Duodenal mucosa (tissue), 2 donors: Measurements from ENCODE around the gene RSPO3.

ENCODE experiments used
- H3K27ac ChIP-seq: one replicate; pipeline ENCODE4 v1.7.0; 2013; ENCODE audit warnings: low read depth, low read length
- H3K27me3 ChIP-seq, 2 donors: one replicate each; pipeline ENCODE4 v1.7.0; 2013; ENCODE audit warnings: low read length in 2 of 2, control low read depth in 1 of 2; ENCODE audit not compliant: insufficient read depth in 2 of 2, control insufficient read depth in 1 of 2
- H3K36me3 ChIP-seq, 2 donors: one replicate each; pipeline ENCODE4 v1.7.0; 2013; ENCODE audit warnings: low read length in 2 of 2, control low read depth in 1 of 2; ENCODE audit not compliant: insufficient read depth in 2 of 2, control insufficient read depth in 1 of 2
- H3K4me1 ChIP-seq, 2 donors: one replicate each; pipeline ENCODE4 v1.7.0; 2013; ENCODE audit warnings: low read length in 2 of 2, control low read depth in 1 of 2; ENCODE audit not compliant: insufficient read depth in 2 of 2, control insufficient read depth in 1 of 2
- H3K4me3 ChIP-seq, 2 donors: one replicate each; pipeline ENCODE4 v1.7.0; 2013; ENCODE audit warnings: low read length in 2 of 2, low read depth in 1 of 2
- H3K9ac ChIP-seq, 2 donors: one replicate each; pipeline ENCODE4 v1.7.0; 2013; ENCODE audit warnings: low read length in 2 of 2, low read depth in 1 of 2
- H3K9me3 ChIP-seq, 2 donors: one replicate each; pipeline ENCODE4 v1.7.0; 2013; ENCODE audit warnings: low read length in 2 of 2, control low read depth in 1 of 2; ENCODE audit not compliant: control insufficient read depth in 1 of 2

The RSPO3 gene

DNA sequence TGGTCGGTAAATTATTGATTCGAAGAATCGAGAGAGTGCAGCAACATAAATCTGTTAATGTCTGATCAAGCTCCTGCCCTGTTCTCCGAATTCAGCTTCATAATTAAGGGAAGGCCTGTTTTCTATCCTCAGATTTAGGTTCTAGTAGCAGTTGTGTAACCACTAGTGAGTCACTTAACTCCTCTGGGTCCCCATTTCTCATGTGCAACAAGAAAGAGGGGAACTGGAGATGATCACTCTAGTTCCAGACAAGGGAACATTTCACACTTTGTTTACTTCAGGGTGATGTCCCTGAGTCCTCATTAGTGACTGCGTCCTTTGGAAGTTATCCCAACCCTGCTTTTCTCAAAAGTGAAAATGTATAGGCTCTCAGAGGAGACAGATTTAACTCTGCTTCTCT, 80.1 kb downstream of the RSPO3 start:
- Histone ChIP-seq H3K4me3 (no peak overlapping the region), H3K27ac (no peak overlapping the region), H3K9ac (no peak overlapping the region), H3K36me3 (no peaks in the 10 kb centered on the region), H3K27me3 (no peaks in the 10 kb centered on the region), H3K9me3 (no peaks in the 10 kb centered on the region), H3K4me1 (no peaks in the 10 kb centered on the region)

DNA sequence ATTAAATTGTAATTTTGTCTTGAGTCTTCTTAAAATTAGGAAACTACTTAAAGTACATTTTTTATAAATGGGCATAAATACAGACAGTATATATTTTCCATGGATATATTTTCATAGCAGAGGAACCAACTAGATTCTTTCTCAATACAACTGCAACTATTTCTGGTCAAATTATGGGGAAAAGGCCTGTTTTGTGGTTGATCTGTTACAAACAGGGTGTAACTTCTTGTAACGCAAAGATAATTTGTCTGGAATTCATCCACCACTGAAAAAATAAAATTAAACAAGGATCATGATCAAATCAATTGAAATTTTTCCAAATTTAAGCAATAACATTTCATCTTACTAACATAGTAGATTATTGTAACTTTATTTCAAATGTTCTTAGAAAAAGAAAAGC, 81.0 kb downstream of the RSPO3 start:
- Histone ChIP-seq H3K9me3 (no peaks in the 10 kb centered on the region), H3K4me3 (no peak overlapping the region), H3K9ac (no peak overlapping the region), H3K27me3 (no peaks in the 10 kb centered on the region), H3K36me3 (no peaks in the 10 kb centered on the region), H3K4me1 (no peaks in the 10 kb centered on the region), H3K27ac (no peak overlapping the region)

DNA sequence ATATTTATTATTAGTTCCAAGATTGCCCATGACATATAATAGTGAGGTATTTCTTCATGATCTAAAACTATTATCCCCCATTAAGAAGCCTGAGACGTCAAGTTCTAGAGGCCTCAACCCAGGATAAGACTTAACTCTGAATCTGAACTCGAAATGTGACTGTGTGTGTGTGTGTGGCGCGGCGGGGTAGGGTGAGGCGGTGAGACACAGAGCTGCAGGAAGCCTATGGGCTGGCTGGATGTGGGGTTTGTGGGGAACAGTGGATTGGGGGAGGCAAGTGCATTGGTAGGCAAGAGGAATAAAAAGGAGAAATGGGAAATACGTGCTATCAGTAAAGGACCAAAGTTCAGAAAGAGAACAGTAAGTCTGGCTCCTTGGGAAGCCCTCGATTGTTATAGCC, 81.6 kb downstream of the RSPO3 start:
- no peak overlapping the region for H3K9ac ChIP-seq
- peaks cover 0 to 4% of the 10 kb centered on the region in 2 donors for H3K4me1 ChIP-seq
- no peaks in the 10 kb centered on the region for H3K36me3 ChIP-seq
- H3K27me3 ChIP-seq, result no peaks in the 10 kb centered on the region
- no peak overlapping the region for H3K4me3 ChIP-seq
- H3K9me3 ChIP-seq, result no peaks in the 10 kb centered on the region
- no peak overlapping the region for H3K27ac ChIP-seq

DNA sequence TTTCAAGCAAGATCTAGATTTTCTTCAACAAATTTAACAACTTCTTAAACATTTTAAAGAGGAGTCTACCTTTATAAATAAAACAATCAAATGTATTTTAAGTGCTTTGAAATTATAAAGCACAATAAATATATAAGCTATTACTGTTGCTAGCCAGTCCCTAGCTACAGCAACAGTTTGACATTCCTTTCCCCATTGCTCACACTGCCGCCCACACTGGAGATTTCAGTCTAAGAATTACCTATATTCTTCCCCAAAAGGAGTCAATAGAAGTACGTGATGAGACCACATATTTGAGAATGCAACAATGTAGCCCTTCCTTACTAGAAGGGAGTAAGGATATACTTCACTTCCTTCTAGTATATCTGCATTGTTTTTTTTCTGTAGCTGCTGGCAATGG, 82.8 kb downstream of the RSPO3 start:
- Histone ChIP-seq H3K4me1 (peaks cover 0 to 4% of the 10 kb centered on the region in 2 donors), H3K27ac (no peak overlapping the region), H3K9me3 (no peaks in the 10 kb centered on the region), H3K9ac (no peak overlapping the region), H3K36me3 (no peaks in the 10 kb centered on the region), H3K27me3 (no peaks in the 10 kb centered on the region), H3K4me3 (no peak overlapping the region)

GRCh38 chr6:127202676-127203075, 84.2 kb downstream of the RSPO3 start:
- no peaks in the 10 kb centered on the region for H3K36me3 ChIP-seq
- no peak overlapping the region for H3K9ac ChIP-seq
- no peaks in the 10 kb centered on the region for H3K9me3 ChIP-seq
- no peak overlapping the region for H3K4me3 ChIP-seq
- no peak overlapping the region for H3K27ac ChIP-seq
- H3K4me1 ChIP-seq, result peaks cover 0 to 4% of the 10 kb centered on the region in 2 donors
- H3K27me3 ChIP-seq, result no peaks in the 10 kb centered on the region

DNA sequence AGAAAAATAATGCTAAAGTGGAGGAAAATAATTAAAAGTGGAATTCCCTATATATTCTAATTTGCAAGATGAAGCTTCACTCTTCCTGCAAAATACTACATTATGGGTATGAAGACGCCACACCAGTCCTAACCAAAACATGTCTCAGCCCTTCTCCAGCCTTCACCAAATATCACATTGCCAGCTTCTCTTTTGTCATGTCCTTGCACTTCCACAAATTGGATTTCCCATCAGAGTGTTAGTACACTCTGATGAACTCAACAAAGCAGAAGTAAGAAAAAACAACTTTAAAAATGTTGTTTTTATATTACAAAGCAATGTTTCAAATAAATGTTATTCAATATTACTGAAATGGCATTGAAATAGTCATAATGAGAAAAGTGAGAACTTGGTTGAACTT, 85.8 kb downstream of the RSPO3 start:
- Histone ChIP-seq H3K27me3 (no peaks in the 10 kb centered on the region), H3K9ac (no peak overlapping the region), H3K9me3 (no peaks in the 10 kb centered on the region), H3K4me1 (peaks cover 0 to 4% of the 10 kb centered on the region in 2 donors), H3K36me3 (no peaks in the 10 kb centered on the region), H3K4me3 (no peak overlapping the region), H3K27ac (no peak overlapping the region)

GRCh38 chr6:127205036-127205435, 86.6 kb downstream of the RSPO3 start:
- Histone ChIP-seq H3K27me3 (no peaks in the 10 kb centered on the region), H3K9me3 (no peaks in the 10 kb centered on the region), H3K36me3 (no peaks in the 10 kb centered on the region), H3K4me1 (peaks cover 0 to 4% of the 10 kb centered on the region in 2 donors), H3K27ac (no peak overlapping the region), H3K4me3 (no peak overlapping the region), H3K9ac (no peak overlapping the region)

GRCh38 chr6:127206531-127207095, 88.1 kb downstream of the RSPO3 start:
- H3K9me3 ChIP-seq, result no peaks in the 10 kb centered on the region

GRCh38 chr6:127207591-127208120, 89.2 kb downstream of the RSPO3 start:
- Histone ChIP-seq H3K9me3 (no peaks in the 10 kb centered on the region), H3K36me3 (no peaks in the 10 kb centered on the region), H3K4me3 (no peak overlapping the region), H3K27me3 (no peaks in the 10 kb centered on the region), H3K9ac (no peak overlapping the region), H3K27ac (no peak overlapping the region), H3K4me1 (peaks cover 0 to 4% of the 10 kb centered on the region in 2 donors)

More at GRCh38 chr6:127206531-127207095, 88.1 kb downstream of the RSPO3 start:
- H3K9ac ChIP-seq, result no peak overlapping the region
- H3K4me1 ChIP-seq, result peaks cover 0 to 4% of the 10 kb centered on the region in 2 donors
- no peaks in the 10 kb centered on the region for H3K36me3 ChIP-seq
- H3K27ac ChIP-seq, result no peak overlapping the region
- no peaks in the 10 kb centered on the region for H3K27me3 ChIP-seq
- no peak overlapping the region for H3K4me3 ChIP-seq

GRCh38 chr6:127210725-127211124, 92.3 kb downstream of the RSPO3 start:
- Histone ChIP-seq H3K4me3 (no peak overlapping the region), H3K36me3 (no peaks in the 10 kb centered on the region), H3K4me1 (no peaks in the 10 kb centered on the region), H3K27ac (no peak overlapping the region), H3K9ac (no peak overlapping the region), H3K9me3 (no peaks in the 10 kb centered on the region), H3K27me3 (no peaks in the 10 kb centered on the region)
